Measurements from ENCODE around the gene KDELR1.
"Not testable (repeated sequence)": the region's sequence is repeated elsewhere in the genome, so short reads cannot be mapped to it uniquely, and the experiment has no call there.

Gene KDELR1

GRCh38 chr19:48397263-48398101, 6.1 kb upstream of the KDELR1 start:
- no peak for DNase-seq

- DNase-seq, result no peak
Measured at GRCh38 chr19:48396824-48397176, 5.4 kb upstream of the KDELR1 start.

- no peak for DNase-seq
Measured at GRCh38 chr19:48396016-48396823, 4.9 kb upstream of the KDELR1 start.

GRCh38 chr19:48395499-48395898, 4.1 kb upstream of the KDELR1 start:
- no peak for DNase-seq

- DNase-seq, result no peak
Measured at GRCh38 chr19:48395170-48395455, 3.8 kb upstream of the KDELR1 start.

- no peak for DNase-seq
Measured at GRCh38 chr19:48394331-48395169, 3.2 kb upstream of the KDELR1 start.

- DNase-seq, result peak; percentile 36
Measured at GRCh38 chr19:48393559-48394330, 2.4 kb upstream of the KDELR1 start, which contains the start of gene GRIN2D. TSS of gene GRIN2D (plus strand) at chr19:48393668. CDS start at chr19:48398393, 4,725 bp downstream.

GRCh38 chr19:48392860-48393558, 1.7 kb upstream of the KDELR1 start:
- DNase-seq, result no peak

- not testable (repeated sequence) for DNase-seq
Measured at GRCh38 chr19:48392006-48392344, 624 bp upstream of the KDELR1 start.

- DNase-seq, result peak; percentile 70
Measured at GRCh38 chr19:48390188-48391099, 907 bp downstream of the KDELR1 start.

GRCh38 chr19:48386981-48387380, 4.4 kb downstream of the KDELR1 start:
- no peak for DNase-seq

GRCh38 chr19:48385461-48386087, 5.8 kb downstream of the KDELR1 start:
- DNase-seq, result no peak

- no peak for DNase-seq
Measured at GRCh38 chr19:48382286-48382685, 9.1 kb downstream of the KDELR1 start.

- no peak for DNase-seq
Measured at GRCh38 chr19:48381178-48381950, 10.0 kb downstream of the KDELR1 start.

GRCh38 chr19:48379058-48379457, 12.3 kb downstream of the KDELR1 start:
- no peak for DNase-seq

GRCh38 chr19:48378194-48378570, 13.2 kb downstream of the KDELR1 start:
- DNase-seq, result no peak

GRCh38 chr19:48373567-48373966, 17.8 kb downstream of the KDELR1 start:
- DNase-seq, result no peak

- DNase-seq, result no peak
Measured at GRCh38 chr19:48372904-48373303, 18.4 kb downstream of the KDELR1 start.

- not testable (repeated sequence) for DNase-seq
Measured at GRCh38 chr19:48371771-48372170, 19.6 kb downstream of the KDELR1 start.

GRCh38 chr19:48371367-48371766, 20.0 kb downstream of the KDELR1 start:
- no peak for DNase-seq
